ENCODE results near the gene DOK7. TPM values are rescaled to one million over a fixed set of nuclear protein-coding genes. Genes with fewer than 3 reads are reported as not detected.

The DOK7 gene
- total and polyA plus RNA-seq, 9 donors = 0.19 to 33.4 (median 2.2) TPM; not detected in 3

Other genes with a start within 250 kb of the DOK7 start
- gene MSANTD1, start 214.1 kb upstream of the DOK7 start, total RNA-seq = 1 to 10 TPM in 3 of 7 donors, under 1 TPM in 4; 0.61 to 1.4 (median 0.98) TPM
- gene MSANTD1, start 214.1 kb upstream of the DOK7 start, polyA plus RNA-seq = under 1 TPM; 0.15 to 0.24 TPM
- 10 to 100 TPM; 15.3 to 50.7 (median 42.1) TPM for gene RGS12, start 170.3 kb upstream of the DOK7 start, total RNA-seq
- 10 to 100 TPM; 11.4 to 29.0 TPM for gene RGS12, start 170.3 kb upstream of the DOK7 start, polyA plus RNA-seq
- 1 to 10 TPM in 1 of 7 donors, under 1 TPM in 5, not detected in 1; 0.15 to 2.1 (median 0.47) TPM for gene HGFAC, start 21.3 kb upstream of the DOK7 start, total RNA-seq
- gene HGFAC, start 21.3 kb upstream of the DOK7 start, polyA plus RNA-seq = 1 to 10 TPM in 1 of 2 donors, not detected in 1; 1.1 TPM
- gene LRPAP1, start 69.1 kb downstream of the DOK7 start, total RNA-seq = 100 to 1,000 TPM in 6 of 7 donors, 10 to 100 TPM in 1; 87.8 to 165 (median 135) TPM
- gene LRPAP1, start 69.1 kb downstream of the DOK7 start, polyA plus RNA-seq = 100 to 1,000 TPM in 1 of 2 donors, 10 to 100 TPM in 1; 74.3 to 179 TPM